ENCODE results near the gene PNMA8C. TPM values are rescaled to one million over a fixed set of nuclear protein-coding genes. Genes with fewer than 3 reads are reported as not detected.
A peak's percentile ranks its signal among the peaks of the same experiment; 100 is the strongest.

Gene PNMA8C
- total and polyA plus RNA-seq, 2 experiments from 2014 or later, result 0.44 to 2.3 TPM

GRCh38 chr19:46386996-46387712 is 41.6 kb downstream of the PNMA8C start (continued):
- TF ChIP-seq STAT1 (IDR thresholded peaks at IDR 0.05; ENCODE audit: unreplicated experiment), result no peak
- TF ChIP-seq, protein P1, sequence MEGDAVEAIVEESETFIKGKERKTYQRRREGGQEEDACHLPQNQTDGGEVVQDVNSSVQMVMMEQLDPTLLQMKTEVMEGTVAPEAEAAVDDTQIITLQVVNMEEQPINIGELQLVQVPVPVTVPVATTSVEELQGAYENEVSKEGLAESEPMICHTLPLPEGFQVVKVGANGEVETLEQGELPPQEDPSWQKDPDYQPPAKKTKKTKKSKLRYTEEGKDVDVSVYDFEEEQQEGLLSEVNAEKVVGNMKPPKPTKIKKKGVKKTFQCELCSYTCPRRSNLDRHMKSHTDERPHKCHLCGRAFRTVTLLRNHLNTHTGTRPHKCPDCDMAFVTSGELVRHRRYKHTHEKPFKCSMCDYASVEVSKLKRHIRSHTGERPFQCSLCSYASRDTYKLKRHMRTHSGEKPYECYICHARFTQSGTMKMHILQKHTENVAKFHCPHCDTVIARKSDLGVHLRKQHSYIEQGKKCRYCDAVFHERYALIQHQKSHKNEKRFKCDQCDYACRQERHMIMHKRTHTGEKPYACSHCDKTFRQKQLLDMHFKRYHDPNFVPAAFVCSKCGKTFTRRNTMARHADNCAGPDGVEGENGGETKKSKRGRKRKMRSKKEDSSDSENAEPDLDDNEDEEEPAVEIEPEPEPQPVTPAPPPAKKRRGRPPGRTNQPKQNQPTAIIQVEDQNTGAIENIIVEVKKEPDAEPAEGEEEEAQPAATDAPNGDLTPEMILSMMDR (conservative IDR thresholded peaks at IDR 0.05; ENCODE audit: low read depth in 2 of 2), result no peak
- TF ChIP-seq, protein P2, sequence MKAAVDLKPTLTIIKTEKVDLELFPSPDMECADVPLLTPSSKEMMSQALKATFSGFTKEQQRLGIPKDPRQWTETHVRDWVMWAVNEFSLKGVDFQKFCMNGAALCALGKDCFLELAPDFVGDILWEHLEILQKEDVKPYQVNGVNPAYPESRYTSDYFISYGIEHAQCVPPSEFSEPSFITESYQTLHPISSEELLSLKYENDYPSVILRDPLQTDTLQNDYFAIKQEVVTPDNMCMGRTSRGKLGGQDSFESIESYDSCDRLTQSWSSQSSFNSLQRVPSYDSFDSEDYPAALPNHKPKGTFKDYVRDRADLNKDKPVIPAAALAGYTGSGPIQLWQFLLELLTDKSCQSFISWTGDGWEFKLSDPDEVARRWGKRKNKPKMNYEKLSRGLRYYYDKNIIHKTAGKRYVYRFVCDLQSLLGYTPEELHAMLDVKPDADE (IDR thresholded peaks at IDR 0.05), result no peak

GRCh38 chr19:46386151-46386550 is 42.6 kb downstream of the PNMA8C start:
- TF ChIP-seq, protein P3, sequence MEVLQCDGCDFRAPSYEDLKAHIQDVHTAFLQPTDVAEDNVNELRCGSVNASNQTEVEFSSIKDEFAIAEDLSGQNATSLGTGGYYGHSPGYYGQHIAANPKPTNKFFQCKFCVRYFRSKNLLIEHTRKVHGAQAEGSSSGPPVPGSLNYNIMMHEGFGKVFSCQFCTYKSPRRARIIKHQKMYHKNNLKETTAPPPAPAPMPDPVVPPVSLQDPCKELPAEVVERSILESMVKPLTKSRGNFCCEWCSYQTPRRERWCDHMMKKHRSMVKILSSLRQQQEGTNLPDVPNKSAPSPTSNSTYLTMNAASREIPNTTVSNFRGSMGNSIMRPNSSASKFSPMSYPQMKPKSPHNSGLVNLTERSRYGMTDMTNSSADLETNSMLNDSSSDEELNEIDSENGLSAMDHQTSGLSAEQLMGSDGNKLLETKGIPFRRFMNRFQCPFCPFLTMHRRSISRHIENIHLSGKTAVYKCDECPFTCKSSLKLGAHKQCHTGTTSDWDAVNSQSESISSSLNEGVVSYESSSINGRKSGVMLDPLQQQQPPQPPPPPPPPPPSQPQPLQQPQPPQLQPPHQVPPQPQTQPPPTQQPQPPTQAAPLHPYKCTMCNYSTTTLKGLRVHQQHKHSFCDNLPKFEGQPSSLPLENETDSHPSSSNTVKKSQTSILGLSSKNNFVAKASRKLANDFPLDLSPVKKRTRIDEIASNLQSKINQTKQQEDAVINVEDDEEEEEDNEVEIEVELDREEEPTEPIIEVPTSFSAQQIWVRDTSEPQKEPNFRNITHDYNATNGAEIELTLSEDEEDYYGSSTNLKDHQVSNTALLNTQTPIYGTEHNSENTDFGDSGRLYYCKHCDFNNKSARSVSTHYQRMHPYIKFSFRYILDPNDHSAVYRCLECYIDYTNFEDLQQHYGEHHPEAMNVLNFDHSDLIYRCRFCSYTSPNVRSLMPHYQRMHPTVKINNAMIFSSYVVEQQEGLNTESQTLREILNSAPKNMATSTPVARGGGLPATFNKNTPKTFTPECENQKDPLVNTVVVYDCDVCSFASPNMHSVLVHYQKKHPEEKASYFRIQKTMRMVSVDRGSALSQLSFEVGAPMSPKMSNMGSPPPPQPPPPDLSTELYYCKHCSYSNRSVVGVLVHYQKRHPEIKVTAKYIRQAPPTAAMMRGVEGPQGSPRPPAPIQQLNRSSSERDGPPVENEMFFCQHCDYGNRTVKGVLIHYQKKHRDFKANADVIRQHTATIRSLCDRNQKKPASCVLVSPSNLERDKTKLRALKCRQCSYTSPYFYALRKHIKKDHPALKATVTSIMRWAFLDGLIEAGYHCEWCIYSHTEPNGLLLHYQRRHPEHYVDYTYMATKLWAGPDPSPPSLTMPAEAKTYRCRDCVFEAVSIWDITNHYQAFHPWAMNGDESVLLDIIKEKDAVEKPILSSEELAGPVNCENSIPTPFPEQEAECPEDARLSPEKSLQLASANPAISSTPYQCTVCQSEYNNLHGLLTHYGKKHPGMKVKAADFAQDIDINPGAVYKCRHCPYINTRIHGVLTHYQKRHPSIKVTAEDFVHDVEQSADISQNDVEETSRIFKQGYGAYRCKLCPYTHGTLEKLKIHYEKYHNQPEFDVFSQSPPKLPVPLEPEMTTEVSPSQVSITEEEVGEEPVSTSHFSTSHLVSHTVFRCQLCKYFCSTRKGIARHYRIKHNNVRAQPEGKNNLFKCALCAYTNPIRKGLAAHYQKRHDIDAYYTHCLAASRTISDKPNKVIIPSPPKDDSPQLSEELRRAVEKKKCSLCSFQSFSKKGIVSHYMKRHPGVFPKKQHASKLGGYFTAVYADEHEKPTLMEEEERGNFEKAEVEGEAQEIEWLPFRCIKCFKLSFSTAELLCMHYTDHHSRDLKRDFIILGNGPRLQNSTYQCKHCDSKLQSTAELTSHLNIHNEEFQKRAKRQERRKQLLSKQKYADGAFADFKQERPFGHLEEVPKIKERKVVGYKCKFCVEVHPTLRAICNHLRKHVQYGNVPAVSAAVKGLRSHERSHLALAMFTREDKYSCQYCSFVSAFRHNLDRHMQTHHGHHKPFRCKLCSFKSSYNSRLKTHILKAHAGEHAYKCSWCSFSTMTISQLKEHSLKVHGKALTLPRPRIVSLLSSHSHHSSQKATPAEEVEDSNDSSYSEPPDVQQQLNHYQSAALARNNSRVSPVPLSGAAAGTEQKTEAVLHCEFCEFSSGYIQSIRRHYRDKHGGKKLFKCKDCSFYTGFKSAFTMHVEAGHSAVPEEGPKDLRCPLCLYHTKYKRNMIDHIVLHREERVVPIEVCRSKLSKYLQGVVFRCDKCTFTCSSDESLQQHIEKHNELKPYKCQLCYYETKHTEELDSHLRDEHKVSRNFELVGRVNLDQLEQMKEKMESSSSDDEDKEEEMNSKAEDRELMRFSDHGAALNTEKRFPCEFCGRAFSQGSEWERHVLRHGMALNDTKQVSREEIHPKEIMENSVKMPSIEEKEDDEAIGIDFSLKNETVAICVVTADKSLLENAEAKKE (CRISPR knock-in tag; IDR thresholded peaks at IDR 0.05), result no peak
- TF ChIP-seq, protein P1 (conservative IDR thresholded peaks at IDR 0.05; ENCODE audit: low read depth in 2 of 2), result no peak
- TF ChIP-seq EZH2 (IDR thresholded peaks at IDR 0.05; ENCODE audit: low read depth, unreplicated experiment), result no peak
- no peak for TF ChIP-seq JUNB (IDR thresholded peaks at IDR 0.05; ENCODE audit: unreplicated experiment)
- TF ChIP-seq CREB1 (CRISPR knock-in tag; IDR thresholded peaks at IDR 0.05; ENCODE audit: low read depth), result no peak
- TF ChIP-seq, protein P4, sequence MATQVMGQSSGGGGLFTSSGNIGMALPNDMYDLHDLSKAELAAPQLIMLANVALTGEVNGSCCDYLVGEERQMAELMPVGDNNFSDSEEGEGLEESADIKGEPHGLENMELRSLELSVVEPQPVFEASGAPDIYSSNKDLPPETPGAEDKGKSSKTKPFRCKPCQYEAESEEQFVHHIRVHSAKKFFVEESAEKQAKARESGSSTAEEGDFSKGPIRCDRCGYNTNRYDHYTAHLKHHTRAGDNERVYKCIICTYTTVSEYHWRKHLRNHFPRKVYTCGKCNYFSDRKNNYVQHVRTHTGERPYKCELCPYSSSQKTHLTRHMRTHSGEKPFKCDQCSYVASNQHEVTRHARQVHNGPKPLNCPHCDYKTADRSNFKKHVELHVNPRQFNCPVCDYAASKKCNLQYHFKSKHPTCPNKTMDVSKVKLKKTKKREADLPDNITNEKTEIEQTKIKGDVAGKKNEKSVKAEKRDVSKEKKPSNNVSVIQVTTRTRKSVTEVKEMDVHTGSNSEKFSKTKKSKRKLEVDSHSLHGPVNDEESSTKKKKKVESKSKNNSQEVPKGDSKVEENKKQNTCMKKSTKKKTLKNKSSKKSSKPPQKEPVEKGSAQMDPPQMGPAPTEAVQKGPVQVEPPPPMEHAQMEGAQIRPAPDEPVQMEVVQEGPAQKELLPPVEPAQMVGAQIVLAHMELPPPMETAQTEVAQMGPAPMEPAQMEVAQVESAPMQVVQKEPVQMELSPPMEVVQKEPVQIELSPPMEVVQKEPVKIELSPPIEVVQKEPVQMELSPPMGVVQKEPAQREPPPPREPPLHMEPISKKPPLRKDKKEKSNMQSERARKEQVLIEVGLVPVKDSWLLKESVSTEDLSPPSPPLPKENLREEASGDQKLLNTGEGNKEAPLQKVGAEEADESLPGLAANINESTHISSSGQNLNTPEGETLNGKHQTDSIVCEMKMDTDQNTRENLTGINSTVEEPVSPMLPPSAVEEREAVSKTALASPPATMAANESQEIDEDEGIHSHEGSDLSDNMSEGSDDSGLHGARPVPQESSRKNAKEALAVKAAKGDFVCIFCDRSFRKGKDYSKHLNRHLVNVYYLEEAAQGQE (IDR thresholded peaks at IDR 0.05; ENCODE audit: unreplicated experiment), result no peak
- H3K4me1 ChIP-seq (ENCODE audit: insufficient read depth), result no peaks in the 10 kb centered on the region
- no peaks in the 10 kb centered on the region for H3F3A ChIP-seq (replicated peaks; ENCODE audit: low read depth)
- Mint-ChIP-seq H3K4me1 (peaks cover 1% of the 10 kb centered on the region; the same call in 2 of the 3 replicates), H3K27me3 (ENCODE audit: insufficient read depth, low read depth, poor library complexity) (peaks cover 7% of the 10 kb centered on the region), H3K27ac (peak overlapping the region; percentile 56; the same call in 1 of the 2 replicates), H3K9me3 (no peaks in the 10 kb centered on the region), H3K4me3 (no peak overlapping the region; the same call in 2 of the 3 replicates), H3K36me3 (ENCODE audit: low read depth) (peaks cover 80% of the 10 kb centered on the region)
- H3K36me3 ChIP-seq (ENCODE audit: insufficient read depth), result peaks cover 5% of the 10 kb centered on the region
- no peak for DNase-seq (ENCODE audit: low spot score)
- no peak overlapping the region for H3K4me2 ChIP-seq
- no peaks in the 10 kb centered on the region for H3K27me3 ChIP-seq (ENCODE audit: insufficient read depth)
- no peaks in the 10 kb centered on the region for H3K9me2 ChIP-seq (ENCODE audit: insufficient read depth)
- H4K20me1 ChIP-seq (replicated peaks; ENCODE audit: insufficient read depth), result peaks cover 10% of the 10 kb centered on the region
- no peak overlapping the region for H2AFZ ChIP-seq
- H3K27ac ChIP-seq (ENCODE audit: low read depth), result no peak overlapping the region
- no peak overlapping the region for H3K4me3 ChIP-seq
- peaks cover 5% of the 10 kb centered on the region for H3K79me2 ChIP-seq (replicated peaks; ENCODE audit: insufficient read depth)
- no peak for ATAC-seq
